Measurements from ENCODE around the gene RAB6D.
"Not testable (repeated sequence)": the region's sequence is repeated elsewhere in the genome, so short reads cannot be mapped to it uniquely, and the experiment has no call there.

Gene RAB6D

DNA sequence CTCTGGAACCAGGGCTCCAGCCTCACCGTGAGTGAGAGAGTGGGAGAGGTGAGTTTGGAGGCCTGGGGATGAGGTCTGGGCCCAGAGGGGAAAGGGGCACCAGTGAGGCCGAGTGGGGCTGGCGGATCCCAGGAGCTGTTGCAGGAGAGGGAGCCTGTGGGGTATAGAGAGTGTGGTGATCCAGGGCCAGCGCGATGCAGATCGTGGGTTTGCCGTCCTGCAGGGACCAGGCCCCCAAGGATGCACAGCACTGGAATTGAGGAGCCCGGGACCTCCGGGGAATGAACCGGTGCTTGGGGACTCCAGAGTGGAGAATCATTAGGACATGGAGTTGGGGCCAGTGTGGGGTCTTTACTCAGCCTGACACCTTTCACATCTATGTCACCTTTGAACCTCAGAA lies 25.7 kb upstream of the RAB6D start:
- FAIRE-seq (no peak), DNase-seq (ENCODE audit: insufficient read length, low spot score) (no peak)
- TF ChIP-seq POLR2A (IDR thresholded peaks at IDR 0.05; ENCODE audit: low read depth, low read length) = no peak

GRCh38 chr2:131388834-131389233 lies 24.9 kb upstream of the RAB6D start:
- not testable (repeated sequence) for FAIRE-seq; DNase-seq (ENCODE audit: insufficient read length, low spot score)

DNA sequence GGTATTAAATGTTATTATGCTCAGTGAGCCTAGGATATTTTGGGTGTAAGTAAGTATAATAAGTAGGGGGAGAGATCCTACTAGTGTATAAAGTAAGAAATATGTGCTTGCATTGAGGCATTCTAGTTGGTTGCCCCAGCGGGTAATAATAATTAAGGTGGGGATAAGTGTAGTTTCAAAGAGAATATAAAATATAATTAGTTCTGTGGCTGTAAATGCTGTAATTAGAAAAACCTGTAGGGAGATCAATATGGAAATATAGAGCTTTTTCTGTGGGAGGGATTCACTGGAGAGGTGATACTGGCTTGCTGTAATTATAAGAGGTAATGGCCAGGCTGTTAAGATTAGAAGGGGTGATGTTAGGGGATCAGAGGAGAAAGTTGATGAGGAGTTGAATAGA lies 9.1 kb upstream of the RAB6D start:
- FAIRE-seq; DNase-seq (ENCODE audit: insufficient read length, low spot score): not testable (repeated sequence)

DNA sequence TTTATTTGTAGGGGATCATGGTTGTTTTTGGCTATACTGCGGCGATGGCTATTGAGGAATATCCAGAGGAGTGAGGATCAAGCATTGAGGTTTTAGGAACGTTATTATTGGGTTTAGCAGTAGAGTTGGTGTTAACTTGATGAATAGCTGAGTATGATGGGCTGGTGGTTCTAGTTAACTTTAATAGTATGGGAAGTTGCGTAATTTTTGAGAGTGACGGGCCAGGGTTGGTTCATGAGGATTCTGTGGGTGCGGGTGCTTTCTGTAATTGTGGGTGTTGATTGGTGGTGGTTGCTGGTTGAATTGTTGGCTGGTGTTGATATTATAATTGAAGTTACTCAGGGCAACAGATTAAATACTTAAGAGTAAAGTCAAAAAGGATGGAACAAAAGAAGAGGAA lies 6.0 kb upstream of the RAB6D start:
- DNase-seq (ENCODE audit: insufficient read length, low spot score) = no peak
- no peak for TF ChIP-seq POLR2A (IDR thresholded peaks at IDR 0.05; ENCODE audit: low read depth, low read length)
- FAIRE-seq = no peak

DNA sequence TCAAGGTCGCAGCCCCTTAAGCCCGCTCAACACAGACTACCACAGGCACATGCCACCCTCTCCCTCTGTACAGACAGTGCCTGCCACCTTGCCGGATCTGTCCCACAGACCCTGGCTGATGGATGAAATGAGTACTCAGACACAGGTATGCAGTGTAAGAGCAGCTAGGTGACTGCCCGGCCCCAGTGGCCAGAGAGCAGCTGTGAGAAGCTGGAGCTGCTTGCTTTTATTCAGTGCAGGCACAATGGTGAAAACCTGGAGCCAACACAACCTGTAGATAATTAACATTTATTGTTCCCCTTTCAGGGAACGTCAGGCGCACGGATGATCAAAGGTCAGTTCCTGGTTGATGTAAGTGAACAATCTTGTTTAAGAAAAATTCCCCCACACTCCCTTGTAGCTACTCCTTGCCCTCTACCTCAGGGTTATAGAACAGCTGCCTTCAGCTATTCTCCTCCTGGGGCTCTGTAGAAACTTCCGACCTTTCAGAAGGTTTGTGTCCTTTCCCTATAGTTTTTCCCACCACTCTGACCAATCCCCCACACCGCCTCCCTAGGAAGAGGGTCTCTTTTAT lies 4.6 kb upstream of the RAB6D start:
- FAIRE-seq; DNase-seq (ENCODE audit: insufficient read length, low spot score): not testable (repeated sequence)

- no peak for DNase-seq (ENCODE audit: insufficient read length, low spot score)
- TF ChIP-seq POLR2A (IDR thresholded peaks at IDR 0.05; ENCODE audit: low read depth, low read length) = no peak
- no peak for FAIRE-seq
Measured at GRCh38 chr2:131367352-131367751, 3.4 kb upstream of the RAB6D start.

- FAIRE-seq (no peak), DNase-seq (ENCODE audit: insufficient read length, low spot score) (no peak)
- TF ChIP-seq POLR2A (IDR thresholded peaks at IDR 0.05; ENCODE audit: low read depth, low read length) = no peak
Measured at GRCh38 chr2:131366643-131367042, 2.7 kb upstream of the RAB6D start.

DNA sequence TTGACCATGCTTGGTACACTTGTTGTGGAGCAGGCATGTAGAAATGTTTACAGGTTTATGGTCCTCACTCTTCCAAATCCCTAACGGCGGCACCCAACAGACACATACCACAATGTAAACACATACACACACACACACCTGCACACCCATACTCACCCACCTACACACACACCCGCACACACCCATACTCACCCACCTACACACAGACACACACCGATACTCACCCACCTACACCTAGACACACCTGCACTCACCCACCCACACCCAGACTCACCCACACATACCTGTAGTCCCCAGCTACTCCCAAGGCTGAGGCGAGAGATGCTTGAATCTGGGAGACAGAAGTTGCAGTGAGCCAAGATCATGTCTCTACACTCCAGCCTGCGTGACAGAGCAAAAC lies 1.5 kb upstream of the RAB6D start:
- FAIRE-seq = no peak
- no peak for TF ChIP-seq POLR2A (IDR thresholded peaks at IDR 0.05; ENCODE audit: low read depth, low read length)
- no peak for DNase-seq (ENCODE audit: insufficient read length, low spot score)

DNA sequence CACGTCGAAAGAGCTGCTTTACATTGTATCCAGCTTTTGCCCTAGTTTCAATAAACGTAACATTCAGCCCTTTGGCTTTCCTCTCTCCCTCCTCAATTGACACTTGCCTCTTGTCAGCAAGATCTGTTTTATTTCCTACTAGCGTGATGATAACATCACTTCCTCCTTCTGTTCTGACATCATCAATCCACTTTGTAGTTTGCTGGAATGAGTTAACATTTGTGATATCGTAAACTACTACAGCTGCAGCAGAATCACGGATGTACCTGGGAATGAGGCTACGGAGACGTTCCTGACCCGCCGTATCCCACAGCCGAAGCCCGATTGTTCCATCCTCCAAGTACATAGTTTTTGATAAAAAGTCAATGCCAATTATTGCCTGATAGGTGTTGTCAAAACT lies 755 bp downstream of the RAB6D start:
- not testable (repeated sequence) for DNase-seq (ENCODE audit: insufficient read length, low spot score); FAIRE-seq

- not testable (repeated sequence) for FAIRE-seq; DNase-seq (ENCODE audit: insufficient read length, low spot score)
Measured at GRCh38 chr2:131361773-131362172, 2.2 kb downstream of the RAB6D start.

- DNase-seq (ENCODE audit: insufficient read length, low spot score); FAIRE-seq: not testable (repeated sequence)
Measured at GRCh38 chr2:131353167-131353697, 10.7 kb downstream of the RAB6D start.

DNA sequence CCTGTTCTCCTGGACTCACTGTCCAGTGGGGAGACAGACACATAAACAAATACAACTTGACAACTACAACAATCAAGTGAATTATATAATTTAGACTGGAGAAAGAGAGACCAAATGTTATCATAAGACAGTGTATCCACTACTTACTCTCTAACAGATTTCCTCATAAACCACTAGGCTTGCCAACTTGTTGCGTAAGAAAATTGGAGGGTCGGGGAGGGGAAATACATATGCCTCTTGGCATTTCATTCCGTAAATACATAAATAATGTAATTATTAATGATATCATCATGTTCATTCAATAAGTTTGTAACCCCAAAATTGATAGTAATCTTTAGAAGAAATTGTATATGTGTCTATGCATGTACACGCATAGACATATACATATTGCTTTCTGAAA lies 14.9 kb downstream of the RAB6D start:
- TF ChIP-seq POLR2A (IDR thresholded peaks at IDR 0.05; ENCODE audit: low read depth, low read length) = no peak
- FAIRE-seq (no peak), DNase-seq (ENCODE audit: insufficient read length, low spot score) (no peak)

DNA sequence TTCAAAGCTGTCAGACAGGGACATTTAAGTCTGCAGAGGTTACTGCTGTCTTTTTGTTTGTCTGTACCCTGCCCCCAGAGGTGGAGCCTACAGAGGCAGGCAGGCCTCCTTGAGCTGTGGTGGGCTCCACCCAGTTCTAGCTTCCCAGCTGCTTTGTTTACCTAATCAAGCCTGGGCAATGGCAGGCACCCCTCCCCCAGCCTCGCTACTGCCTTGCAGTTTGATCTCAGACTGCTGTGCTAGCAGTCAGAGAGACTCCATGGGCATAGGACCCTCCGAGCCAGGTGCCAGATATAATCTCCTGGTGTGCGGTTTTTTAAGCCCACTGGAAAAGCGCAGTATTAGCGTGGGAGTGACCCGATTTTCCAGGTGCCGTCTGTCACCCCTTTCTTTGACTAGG lies 16.9 kb downstream of the RAB6D start:
- FAIRE-seq; DNase-seq (ENCODE audit: insufficient read length, low spot score): not testable (repeated sequence)

DNA sequence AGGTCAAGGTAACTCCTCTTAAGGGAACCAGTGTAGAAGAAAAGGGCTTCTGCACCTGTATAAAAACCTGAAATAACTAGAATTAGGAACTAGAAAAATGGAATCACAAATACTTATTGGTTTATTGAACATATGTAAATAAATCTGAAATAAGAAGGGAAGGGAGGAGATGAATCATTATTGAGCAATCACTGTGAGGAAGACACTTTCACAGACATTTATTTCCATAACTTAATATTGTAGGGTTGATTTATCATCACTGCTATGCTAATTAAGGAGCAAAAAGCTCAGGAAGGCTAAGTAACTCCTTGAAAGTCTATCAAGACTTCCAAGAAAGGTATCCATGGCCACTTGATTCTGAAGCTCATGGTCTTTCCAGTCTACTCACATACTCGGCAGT lies 24.7 kb downstream of the RAB6D start:
- not testable (repeated sequence) for DNase-seq (ENCODE audit: insufficient read length, low spot score); FAIRE-seq

DNA sequence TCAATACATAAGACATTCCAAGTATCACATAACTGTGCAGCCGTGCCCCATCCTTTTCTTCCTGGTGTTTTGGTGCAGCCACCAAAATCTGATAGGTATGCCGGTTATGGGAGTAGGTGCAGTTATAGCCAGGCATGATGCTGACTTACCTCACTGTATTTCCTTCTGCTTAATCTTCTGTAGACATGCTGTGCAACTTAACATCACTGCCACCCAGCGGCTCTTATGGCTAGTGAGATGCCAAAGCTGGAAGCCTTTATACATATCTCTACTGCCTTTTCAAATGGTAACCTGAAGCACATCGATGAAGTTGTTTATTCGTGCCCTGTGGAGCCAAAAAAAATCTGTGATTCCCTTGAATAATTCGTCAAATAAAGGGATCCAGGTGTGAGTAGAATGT lies 28.6 kb downstream of the RAB6D start:
- not testable (repeated sequence) for FAIRE-seq; DNase-seq (ENCODE audit: insufficient read length, low spot score)

DNA sequence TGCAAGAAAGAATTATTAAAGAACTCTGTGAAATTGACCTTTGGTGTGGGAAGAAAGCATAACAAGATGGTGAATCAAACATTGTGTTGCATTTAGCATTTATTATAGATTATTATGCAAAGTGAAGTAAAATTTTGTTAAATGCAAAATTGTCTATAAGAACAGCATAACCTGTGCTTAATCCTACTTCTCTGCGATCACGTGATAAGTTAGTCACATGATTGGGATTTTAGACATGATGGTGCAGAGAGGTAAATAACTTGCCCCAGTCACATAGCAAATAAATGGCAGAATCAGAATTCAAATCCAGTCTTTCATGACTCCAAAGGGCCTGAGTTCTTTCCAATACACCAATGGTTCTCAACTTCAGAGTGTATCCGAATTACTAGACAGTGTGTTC lies 31.3 kb downstream of the RAB6D start:
- DNase-seq (ENCODE audit: insufficient read length, low spot score); FAIRE-seq: not testable (repeated sequence)

- not testable (repeated sequence) for DNase-seq (ENCODE audit: insufficient read length, low spot score); FAIRE-seq
Measured at GRCh38 chr2:131331000-131331399, 33.0 kb downstream of the RAB6D start.
